Measurements from ENCODE around the gene XPNPEP1.

XPNPEP1 gene

DNA sequence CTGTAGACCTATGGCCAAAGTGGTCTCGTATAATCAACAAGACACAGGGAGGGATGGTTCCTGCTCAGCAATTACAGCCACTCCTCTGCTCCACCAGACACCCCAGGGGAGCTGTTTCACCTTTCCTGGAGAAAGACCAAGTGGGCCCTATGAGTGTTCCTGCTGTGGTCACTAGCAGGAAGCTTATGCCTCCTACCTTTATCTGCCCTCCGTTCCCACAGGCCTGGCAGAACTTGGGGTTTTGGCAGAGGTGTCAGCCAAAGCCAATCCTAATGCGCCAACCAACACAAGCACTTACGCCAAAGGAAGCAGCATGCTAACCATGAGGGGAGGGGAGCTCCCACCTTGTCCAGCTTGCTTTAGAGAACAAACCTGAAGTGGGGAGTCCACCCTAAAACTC lies 31.2 kb downstream of the XPNPEP1 start:
- DNase-seq = no peak

GRCh38 chr10:109891105-109891504 lies 32.2 kb downstream of the XPNPEP1 start:
- DNase-seq = no peak

GRCh38 chr10:109889867-109890266 lies 33.4 kb downstream of the XPNPEP1 start:
- DNase-seq = no peak

- DNase-seq = no peak
These were observed 35.5 kb downstream of the XPNPEP1 start for GRCh38 chr10:109887776-109888175.

DNA sequence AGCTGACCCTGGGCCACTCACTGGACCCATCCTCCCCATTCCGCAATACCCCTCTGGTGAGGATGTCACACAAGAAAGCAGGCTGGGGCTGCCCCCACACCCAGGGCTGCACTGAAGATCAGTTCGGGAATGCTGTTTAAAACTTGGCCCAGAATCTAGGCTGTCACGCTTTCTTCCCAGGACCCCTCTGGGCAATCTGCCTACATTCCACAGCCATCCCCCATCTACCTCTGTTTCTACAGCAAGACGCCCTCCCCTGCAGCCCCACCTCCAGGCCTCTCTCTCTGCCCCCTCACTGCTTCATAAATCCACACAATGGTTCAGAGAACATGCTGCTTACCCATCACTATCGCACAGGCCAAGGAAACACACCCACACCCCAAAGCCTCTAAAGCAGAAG lies 36.1 kb downstream of the XPNPEP1 start:
- no peak for DNase-seq

GRCh38 chr10:109886781-109887140 lies 36.5 kb downstream of the XPNPEP1 start:
- no peak for DNase-seq

DNA sequence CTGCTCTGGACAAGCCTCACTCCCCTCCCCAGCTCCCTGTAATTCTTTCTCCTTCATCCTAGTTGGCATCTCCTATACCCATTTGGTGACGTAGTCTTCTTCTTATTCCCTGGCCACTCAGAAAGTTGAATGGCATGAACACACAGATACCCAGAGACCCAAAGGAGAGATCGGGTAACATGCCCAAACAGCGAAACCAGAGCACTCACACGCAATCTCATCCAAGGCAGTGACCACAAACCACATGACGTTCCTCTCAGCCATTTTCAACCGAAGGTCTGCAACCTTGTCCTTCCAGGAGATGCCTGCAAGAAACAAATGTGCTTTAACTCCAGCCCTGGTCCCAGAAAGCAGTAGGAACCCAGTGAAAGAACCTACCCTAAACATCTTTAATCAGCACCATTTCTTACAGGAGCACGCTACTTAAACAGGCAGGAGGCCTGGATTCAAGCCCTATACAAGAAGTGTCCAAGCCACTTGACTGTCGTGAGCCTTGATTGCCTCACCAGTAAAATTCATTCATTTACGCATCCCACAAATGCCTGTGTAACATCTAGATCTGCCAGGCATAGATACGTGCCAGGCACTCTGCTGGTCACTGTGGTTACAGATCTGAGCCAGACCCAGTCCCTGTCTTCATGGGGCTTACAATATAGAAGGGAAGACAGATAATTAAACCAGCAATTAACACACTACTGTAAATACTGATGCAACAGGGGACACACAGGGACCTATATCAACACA lies 37.1 kb downstream of the XPNPEP1 start:
- DNase-seq = no peak

- DNase-seq = peak; percentile 21
These were observed 39.2 kb downstream of the XPNPEP1 start for GRCh38 chr10:109883859-109884771.

DNA sequence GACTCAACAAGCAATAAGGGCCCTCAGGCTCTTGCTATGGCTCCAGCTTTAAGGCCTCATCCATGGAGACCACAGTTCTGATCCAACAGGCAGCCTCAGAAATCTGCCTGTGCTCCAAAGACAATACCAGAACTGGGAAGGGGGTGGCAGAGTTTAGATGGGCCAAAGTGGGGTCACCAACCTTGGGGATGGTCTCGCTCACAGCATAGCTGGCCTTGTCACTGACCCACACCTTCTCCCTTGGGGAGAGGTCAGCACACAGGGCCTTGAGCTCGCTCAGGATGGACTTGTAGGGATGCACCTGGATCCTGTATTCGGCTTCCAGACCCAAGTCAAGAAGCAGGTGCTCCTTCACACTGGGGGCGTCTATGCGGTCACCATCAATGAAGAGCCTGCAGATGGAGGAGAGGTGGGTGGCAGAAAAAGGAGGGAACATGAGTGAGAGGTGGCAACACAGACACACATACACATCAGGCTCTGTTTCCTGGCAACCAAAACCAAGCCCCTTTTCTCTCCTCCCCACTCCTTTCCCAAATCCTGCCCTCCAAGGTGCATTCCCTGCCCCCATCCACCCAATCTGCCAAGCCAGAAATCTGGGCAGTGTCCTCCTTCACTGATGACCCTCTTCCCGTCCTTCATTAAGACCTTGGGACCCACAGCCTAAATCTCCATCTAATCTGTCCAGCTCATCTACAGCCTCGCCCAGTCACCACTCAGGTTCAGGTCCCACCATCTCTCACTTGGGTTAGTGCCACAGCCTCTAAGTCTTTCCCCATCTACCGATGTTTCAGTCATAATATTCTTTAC lies 40.9 kb downstream of the XPNPEP1 start:
- DNase-seq = no peak

DNA sequence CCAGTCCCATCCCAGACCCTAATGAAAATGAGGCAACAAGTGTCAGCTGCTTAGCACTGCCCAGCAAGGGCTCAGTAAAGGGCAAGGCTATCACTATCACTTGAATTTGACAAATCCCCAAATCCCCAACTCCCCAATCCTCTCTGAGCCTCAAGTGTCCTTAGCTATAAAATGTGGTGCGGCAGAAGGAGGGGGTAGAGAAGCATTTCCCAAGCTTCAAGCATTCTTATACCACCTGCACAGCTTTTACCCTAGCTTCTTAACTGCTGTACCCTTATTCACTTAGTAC lies 41.6 kb downstream of the XPNPEP1 start:
- DNase-seq = no peak

DNA sequence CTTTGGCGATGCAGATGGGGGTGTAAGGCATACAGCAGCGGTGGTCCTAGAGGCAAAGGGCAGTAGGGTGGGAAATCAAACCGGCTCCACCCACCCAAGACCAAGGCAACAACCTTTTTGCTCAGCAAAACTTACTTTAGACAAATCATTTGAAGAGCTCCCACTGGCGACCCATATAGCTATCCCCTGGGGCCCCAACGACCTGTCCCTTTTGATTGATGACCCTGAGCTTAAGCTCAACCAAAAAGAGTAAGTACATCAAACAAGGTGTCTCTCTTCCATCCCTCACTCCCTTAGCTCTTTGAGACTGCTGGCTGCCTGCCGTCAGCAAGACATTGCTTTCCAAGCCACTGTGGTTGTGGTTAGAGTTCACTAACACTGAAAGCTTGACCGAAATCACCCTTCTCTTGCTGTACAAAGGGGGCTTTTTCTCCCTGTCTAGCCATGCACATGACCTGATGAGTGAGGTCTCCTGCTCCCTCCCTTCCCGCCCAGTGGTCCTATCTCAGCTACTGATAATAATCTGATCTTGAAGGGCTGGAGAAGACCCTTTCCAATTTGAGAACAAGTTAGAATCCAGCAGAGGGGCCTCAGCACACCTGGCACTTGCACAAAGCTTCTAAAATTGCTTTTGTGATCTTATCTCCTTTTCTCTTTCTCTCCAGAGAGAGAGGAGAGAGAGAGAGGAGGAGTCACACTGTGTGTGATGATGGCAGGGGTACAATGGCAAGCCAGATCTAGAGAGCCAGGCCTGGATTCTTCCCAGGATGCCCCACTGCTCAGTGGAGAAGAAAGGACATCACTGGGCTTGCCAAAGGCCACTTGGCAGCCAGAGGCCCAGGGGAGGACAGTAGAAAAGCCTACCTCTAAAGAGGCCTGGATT lies 42.2 kb downstream of the XPNPEP1 start:
- no peak for DNase-seq

GRCh38 chr10:109877546-109877945 lies 45.8 kb downstream of the XPNPEP1 start:
- no peak for DNase-seq

- DNase-seq = no peak
These were observed 47.2 kb downstream of the XPNPEP1 start for GRCh38 chr10:109875828-109876821.

DNA sequence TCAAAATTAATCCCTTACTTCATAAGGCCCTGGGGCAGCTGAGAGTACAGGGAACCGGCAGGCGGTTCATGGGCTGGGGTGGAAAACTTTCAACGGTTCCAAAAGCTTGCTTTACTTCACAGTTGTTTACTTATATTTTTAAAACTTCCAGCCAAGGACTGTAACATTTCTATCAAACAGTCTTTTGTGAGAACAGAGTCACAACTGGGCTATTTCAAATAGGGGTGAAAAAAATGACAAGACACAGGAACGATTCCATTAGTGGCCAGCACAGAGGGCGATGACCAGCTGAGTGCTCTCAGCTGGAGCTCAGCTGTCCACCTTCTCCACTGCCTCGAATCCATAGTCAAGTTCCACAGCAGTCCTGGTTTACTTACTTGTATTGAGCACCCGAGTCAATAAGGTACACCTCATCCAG lies 48.2 kb downstream of the XPNPEP1 start:
- DNase-seq = no peak

DNA sequence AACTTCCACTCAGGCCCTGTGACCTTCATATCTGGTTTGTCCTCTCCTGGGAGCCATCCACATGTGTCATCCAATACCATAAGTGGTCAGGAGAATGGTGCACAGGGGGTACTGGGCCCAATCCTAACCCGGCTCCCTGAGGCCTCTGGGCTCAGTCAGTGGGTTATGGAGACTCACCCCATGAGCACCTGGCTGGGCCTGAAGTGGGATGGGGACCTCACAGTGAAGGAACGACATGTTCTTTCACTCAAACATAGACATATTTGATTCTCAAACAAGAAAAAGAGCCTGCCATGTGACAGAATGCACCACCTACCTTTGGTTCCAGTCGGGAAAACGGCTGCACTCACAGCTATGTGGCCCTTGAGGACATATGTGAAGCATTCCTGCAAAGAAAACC lies 51.8 kb downstream of the XPNPEP1 start:
- DNase-seq = no peak

DNA sequence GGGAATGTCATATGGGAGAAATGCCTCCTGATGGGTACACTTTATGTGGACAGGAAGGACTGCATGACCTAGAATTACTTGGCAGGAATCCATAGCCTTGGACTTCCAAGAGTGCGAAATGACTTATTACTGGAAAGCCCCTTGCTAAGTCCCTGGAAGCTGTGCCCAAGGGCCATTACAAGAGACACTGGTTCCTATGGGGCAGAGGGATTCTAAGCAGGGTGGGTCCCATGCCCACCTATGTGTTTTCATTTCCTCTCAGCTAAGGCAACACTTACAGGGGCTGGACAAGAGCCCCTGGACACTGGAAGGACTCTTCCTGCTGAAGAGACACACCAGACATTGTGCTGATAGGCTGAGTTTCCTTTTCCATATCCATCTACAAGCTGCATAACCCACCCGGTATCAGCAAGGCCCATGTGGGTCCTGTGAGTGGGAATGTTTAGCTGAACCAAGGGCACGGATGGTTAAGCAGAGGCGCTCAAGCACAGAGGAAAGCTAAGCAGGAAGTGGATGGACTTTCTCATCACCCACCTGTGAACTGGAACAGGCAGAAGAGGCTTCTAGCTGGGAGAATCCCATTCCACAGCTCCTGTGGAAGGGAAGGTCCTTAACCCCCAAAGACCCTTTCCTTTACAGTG lies 56.2 kb downstream of the XPNPEP1 start:
- DNase-seq = no peak

GRCh38 chr10:109866168-109866994 lies 56.9 kb downstream of the XPNPEP1 start:
- no peak for DNase-seq

GRCh38 chr10:109863775-109864174 lies 59.5 kb downstream of the XPNPEP1 start:
- no peak for DNase-seq

GRCh38 chr10:109862738-109863137 lies 60.6 kb downstream of the XPNPEP1 start:
- no peak for DNase-seq

DNA sequence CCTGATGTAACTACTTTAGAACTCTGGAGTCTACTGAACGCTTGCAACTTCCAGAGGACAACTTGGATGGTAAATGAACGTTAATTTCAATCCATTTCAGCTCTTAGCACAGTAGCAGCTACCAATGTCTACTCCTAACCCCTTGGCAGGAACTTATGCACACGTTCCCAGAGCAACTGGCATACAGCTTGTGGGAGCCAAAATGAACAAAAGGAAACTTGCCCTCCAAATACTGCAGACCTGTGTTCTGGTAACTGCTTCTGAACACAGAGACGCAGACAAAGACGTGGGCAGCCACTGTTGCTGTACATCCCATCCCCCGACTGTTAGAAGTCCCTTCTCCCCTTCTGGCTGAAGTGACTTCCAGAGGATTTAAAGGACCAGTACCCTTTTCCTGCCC lies 61.3 kb downstream of the XPNPEP1 start:
- no peak for DNase-seq

All from NCI-H748 treated with DMSO at 0.1 percent for 48 hours (cell line).